Thyroid gland (tissue), 4 donors: Measurements from ENCODE around the gene VWF. TPM values are rescaled to one million over a fixed set of nuclear protein-coding genes. Genes with fewer than 3 reads are reported as not detected.
"Not testable (repeated sequence)": the region's sequence is repeated elsewhere in the genome, so short reads cannot be mapped to it uniquely, and the experiment has no call there.

ENCODE experiments used
- DNase-seq, 2 donors: peaks; one replicate each; pipeline ENCODE4 v3.0.0-alpha.2; 2019
- H3K27ac ChIP-seq, 3 donors: fragments of 200-600 bp; sonication (generic); 1 replicate in 2 of 3; 2 replicates in 1 of 3; pipeline ENCODE4 v1.5.1; 2016 to 2019; ENCODE audit warnings: mild to moderate bottlenecking in 1 of 3, moderate library complexity in 1 of 3
- H3K27me3 ChIP-seq: fragments of 200-600 bp; sonication (generic); one replicate; pipeline ENCODE4 v1.5.1; 2019
- H3K36me3 ChIP-seq, 2 donors: fragments of 200-600 bp; sonication (generic); one replicate each; pipeline ENCODE4 v1.5.1; 2016 to 2019
- H3K4me1 ChIP-seq, 2 donors: fragments of 200-600 bp; sonication (generic); one replicate each; pipeline ENCODE4 v1.5.1; 2017 to 2019
- H3K4me3 ChIP-seq, 3 donors: fragments of 200-600 bp; sonication (generic); replicated peaks in 1 of 3; 1 replicate in 2 of 3; 2 replicates in 1 of 3; pipeline ENCODE4 v1.5.1; 2016; ENCODE audit warnings: mild to moderate bottlenecking in 1 of 3
- H3K9me3 ChIP-seq: fragments of 200-600 bp; sonication (generic); one replicate; pipeline ENCODE4 v1.5.1; 2017
- CTCF ChIP-seq, 6 experiments: fragments of 200-600 bp in 3 of 6; fragments of 450-650 bp in 3 of 6; sonication (generic) in 3 of 6; IDR thresholded peaks; one replicate each; pipeline ENCODE4 v1.5.1; 2016 to 2019; ENCODE audit warnings: antibody characterized with exemption in 6 of 6, mild to moderate bottlenecking in 2 of 6, inconsistent platforms in 1 of 6, moderate library complexity in 1 of 6
- POLR2A ChIP-seq, 2 donors: fragments of 450-650 bp; IDR thresholded peaks; one replicate each; pipeline ENCODE4 v1.6.1; 2017; ENCODE audit warnings: antibody characterized with exemption in 2 of 2, mild to moderate bottlenecking in 2 of 2, moderate library complexity in 1 of 2
- WGBS, 2 donors: methylation state at CpG; one replicate each; pipeline ENCODE4 v1.1.5; 2017; 5-methylcytosine and 5-hydroxymethylcytosine counted together
- intact Hi-C: fragments of 100-400 bp; cut with DNase I; formaldehyde crosslinking; loops from one replicate; pipeline ENCODE4 v1.15.1; 2023
- total RNA-seq, 4 donors: library from RNA; depleted of rRNA; stranded (reverse); fragments of >200 nt; gene quantifications; one replicate each; pipeline ENCODE4 v1.2.3, GENCODE V29; 2016

Gene VWF
- total RNA-seq, 4 donors from 2014 or later = 54.3 to 169 (median 98.5) TPM

- Histone ChIP-seq H3K4me3 (no peak overlapping the region), H3K9me3 (no peaks in the 10 kb centered on the region), H3K36me3 (no peaks in the 10 kb centered on the region), H3K4me1 (peaks cover 0 to 9% of the 10 kb centered on the region in 2 donors), H3K27ac (no peak overlapping the region), H3K27me3 (no peaks in the 10 kb centered on the region)
- TF ChIP-seq POLR2A (IDR thresholded peaks at IDR 0.05) (no peak), CTCF (IDR thresholded peaks at IDR 0.05) (no peak)
- intact Hi-C loops = no loop called here
- 57 to 59% methylated on average over 16 of the region's 16 CpGs for WGBS, 2 donors
- no peak for DNase-seq
Observed at GRCh38 chr12:6161124-6161882, 36.8 kb upstream of the VWF start.

GRCh38 chr12:6160049-6160649 lies 35.7 kb upstream of the VWF start:
- H3K36me3 ChIP-seq, H3K27ac ChIP-seq, H3K9me3 ChIP-seq, DNase-seq, H3K4me3 ChIP-seq, H3K27me3 ChIP-seq, intact Hi-C loops, H3K4me1 ChIP-seq: not testable (repeated sequence)
- 93% methylated on average over 19 of the region's 19 CpGs for WGBS, 2 donors

GRCh38 chr12:6159166-6160011 lies 34.9 kb upstream of the VWF start:
- H3K9me3 ChIP-seq, H3K27ac ChIP-seq, H3K36me3 ChIP-seq, H3K4me3 ChIP-seq, H3K27me3 ChIP-seq, H3K4me1 ChIP-seq, DNase-seq, intact Hi-C loops: not testable (repeated sequence)
- WGBS, 2 donors = 56 to 74% methylated on average over 22 to 33 of the region's 50 CpGs

- no peak for TF ChIP-seq POLR2A (IDR thresholded peaks at IDR 0.05)
- no peak for TF ChIP-seq CTCF (IDR thresholded peaks at IDR 0.05)
- DNase-seq = no peak
- Histone ChIP-seq H3K9me3 (no peaks in the 10 kb centered on the region), H3K4me1 (peaks cover 0 to 9% of the 10 kb centered on the region in 2 donors), H3K4me3 (no peak overlapping the region), H3K27me3 (no peaks in the 10 kb centered on the region), H3K36me3 (no peaks in the 10 kb centered on the region), H3K27ac (no peak overlapping the region)
- 79 to 86% methylated on average over 11 of the region's 11 CpGs for WGBS, 2 donors
- intact Hi-C loops = no loop called here
Observed at GRCh38 chr12:6158749-6159148, 34.3 kb upstream of the VWF start.

GRCh38 chr12:6158255-6158654 lies 33.8 kb upstream of the VWF start:
- H3K36me3 ChIP-seq = no peaks in the 10 kb centered on the region
- H3K27ac ChIP-seq = no peak overlapping the region
- intact Hi-C loops = no loop called here
- H3K4me3 ChIP-seq = no peak overlapping the region
- H3K9me3 ChIP-seq = no peaks in the 10 kb centered on the region
- no peak for DNase-seq
- TF ChIP-seq CTCF (IDR thresholded peaks at IDR 0.05) = no peak
- no peak for TF ChIP-seq POLR2A (IDR thresholded peaks at IDR 0.05)
- peaks cover 0 to 9% of the 10 kb centered on the region in 2 donors for H3K4me1 ChIP-seq
- H3K27me3 ChIP-seq = no peaks in the 10 kb centered on the region
- WGBS, 2 donors = 32 to 37% methylated on average over 4 of the region's 4 CpGs
